Prostate gland (tissue), 2 donors: ENCODE data around the gene TNFAIP6. TPM values are rescaled to one million over a fixed set of nuclear protein-coding genes. Genes with fewer than 3 reads are reported as not detected.
"Not testable (repeated sequence)": the region's sequence is repeated elsewhere in the genome, so short reads cannot be mapped to it uniquely, and the experiment has no call there.

Experiments used
- DNase-seq: peaks from one replicate; pipeline ENCODE4 v3.0.0-alpha.2; 2019; ENCODE audit warnings: low spot score
- H3K27ac ChIP-seq, 2 donors: fragments of 200-600 bp; sonication (generic); 2 replicates each; pipeline ENCODE4 v1.5.1; 2017 to 2019
- H3K27me3 ChIP-seq: fragments of 200-600 bp; sonication (generic); replicated peaks from 2 replicates; pipeline ENCODE4 v1.5.1; 2019; ENCODE audit not compliant: insufficient read depth
- H3K36me3 ChIP-seq, 2 donors: fragments of 200-600 bp; sonication (generic); 1 replicate in 1 of 2; 2 replicates in 1 of 2; pipeline versions ENCODE4 v1.5.1 to v1.8.1; 2017 to 2019
- H3K4me1 ChIP-seq: fragments of 200-600 bp; sonication (generic); replicated peaks from 2 replicates; pipeline ENCODE4 v1.5.1; 2019
- H3K4me3 ChIP-seq, 2 donors: fragments of 200-600 bp; sonication (generic); 2 replicates each; pipeline ENCODE4 v1.5.1; 2017 to 2019
- H3K9me3 ChIP-seq: fragments of 200-600 bp; sonication (generic); 2 replicates; pipeline ENCODE4 v1.5.1; 2017
- CTCF ChIP-seq, 4 experiments: fragments of 200-600 bp in 2 of 4; fragments of 450-650 bp in 2 of 4; sonication (generic) in 2 of 4; IDR thresholded peaks; 1 replicate in 3 of 4; 2 replicates in 1 of 4; pipeline ENCODE4 v1.5.1; 2016 to 2019; ENCODE audit warnings: antibody characterized with exemption in 4 of 4, mild to moderate bottlenecking in 2 of 4, moderate library complexity in 2 of 4
- POLR2A ChIP-seq: fragments of 450-650 bp; IDR thresholded peaks from one replicate; pipeline ENCODE4 v1.6.1; 2016; ENCODE audit warnings: antibody characterized with exemption, mild to moderate bottlenecking
- POLR2AphosphoS5 ChIP-seq: sonication (generic); formaldehyde crosslinking; IDR thresholded peaks from one replicate; pipeline ENCODE4 v1.6.1; 2017; ENCODE audit warnings: antibody characterized with exemption
- WGBS: methylation state at CpG from one replicate; pipeline ENCODE4 v1.1.5; 2018; 5-methylcytosine and 5-hydroxymethylcytosine counted together
- intact Hi-C: fragments of 100-400 bp; cut with DNase I; formaldehyde crosslinking; loops from one replicate; pipeline ENCODE4 v1.14.2; 2022
- total RNA-seq, 2 donors: library from RNA; depleted of rRNA; stranded (reverse); fragments of >200 nt; gene quantifications; one replicate each; pipeline ENCODE4 v1.1.0, GENCODE V29; 2016

The TNFAIP6 gene
- under 1 TPM in 1 of 2 donors, not detected in 1; 0.51 TPM for total RNA-seq

GRCh38 chr2:151357359-151357758, at the start of gene TNFAIP6:
TSS of gene TNFAIP6 (plus strand) at chr2:151357592. CDS start at chr2:151357667, 75 bp downstream.
- TF ChIP-seq POLR2AphosphoS5 (peak; percentile 14), CTCF (IDR thresholded peaks at IDR 0.05) (no peak), POLR2A (no peak)
- H3K9me3 ChIP-seq = no peaks in the 10 kb centered on the region
- H3K27me3 ChIP-seq = no peaks in the 10 kb centered on the region
- H3K4me3 ChIP-seq = no peak within 1 kb of the TSS
- intact Hi-C loops = no loop called here
- no peak within 1 kb of the TSS for H3K27ac ChIP-seq
- H3K36me3 ChIP-seq = no peaks in the 10 kb centered on the region
- WGBS = 54% methylated on average over 3 of the region's 3 CpGs
- no peaks in the 10 kb centered on the region for H3K4me1 ChIP-seq
- no peak for DNase-seq

- DNase-seq, H3K4me1 ChIP-seq, H3K27ac ChIP-seq, H3K9me3 ChIP-seq, intact Hi-C loops, H3K36me3 ChIP-seq, H3K27me3 ChIP-seq, H3K4me3 ChIP-seq: not testable (repeated sequence)
- 92% methylated on average over 6 of the region's 6 CpGs for WGBS
These were observed 47.1 kb upstream of the TNFAIP6 start for GRCh38 chr2:151310313-151310712.

GRCh38 chr2:151312440-151312839, 45.0 kb upstream of the TNFAIP6 start:
- DNase-seq, H3K27me3 ChIP-seq, H3K36me3 ChIP-seq, intact Hi-C loops, H3K4me3 ChIP-seq, H3K4me1 ChIP-seq, H3K9me3 ChIP-seq, H3K27ac ChIP-seq: not testable (repeated sequence)
- WGBS = 83% methylated on average over 6 of the region's 6 CpGs

- intact Hi-C loops = no loop called here
- Histone ChIP-seq H3K27ac (no peak overlapping the region), H3K27me3 (no peaks in the 10 kb centered on the region), H3K4me1 (no peaks in the 10 kb centered on the region), H3K36me3 (no peaks in the 10 kb centered on the region), H3K9me3 (no peaks in the 10 kb centered on the region), H3K4me3 (no peak overlapping the region)
- TF ChIP-seq CTCF (IDR thresholded peaks at IDR 0.05) = no peak
- 45% methylated on average over 7 of the region's 7 CpGs for WGBS
- no peak for DNase-seq
These were observed 42.0 kb upstream of the TNFAIP6 start for GRCh38 chr2:151315381-151315903.

- no peaks in the 10 kb centered on the region for H3K36me3 ChIP-seq
- no peak for DNase-seq
- 87% methylated on average over 4 of the region's 4 CpGs for whole genome bisulfite sequencing
- H3K4me1 ChIP-seq = no peaks in the 10 kb centered on the region
- no peaks in the 10 kb centered on the region for H3K27me3 ChIP-seq
- no peak overlapping the region for H3K27ac ChIP-seq
- H3K4me3 ChIP-seq = no peak overlapping the region
- intact Hi-C loops = no loop called here
- no peaks in the 10 kb centered on the region for H3K9me3 ChIP-seq
- TF ChIP-seq CTCF (IDR thresholded peaks at IDR 0.05) = no peak
These were observed 31.8 kb upstream of the TNFAIP6 start for GRCh38 chr2:151325581-151326095.

- Histone ChIP-seq H3K27ac (no peak overlapping the region), H3K4me1 (no peaks in the 10 kb centered on the region), H3K9me3 (no peaks in the 10 kb centered on the region), H3K4me3 (no peak overlapping the region), H3K36me3 (no peaks in the 10 kb centered on the region), H3K27me3 (no peaks in the 10 kb centered on the region)
- DNase-seq = no peak
- TF ChIP-seq POLR2AphosphoS5 = no peak
- TF ChIP-seq POLR2A = no peak
- no peak for TF ChIP-seq CTCF (IDR thresholded peaks at IDR 0.05)
- intact Hi-C loops = no loop called here
- 98% methylated on average over 1 of the region's 1 CpG for WGBS
These were observed 30.8 kb upstream of the TNFAIP6 start for GRCh38 chr2:151326554-151326953.
